ENCODE measurements around the gene ANKFN1.

ANKFN1 gene

GRCh38 chr17:56448371-56448770 is 295.1 kb downstream of the ANKFN1 start:
- no peak for ATAC-seq

- ATAC-seq = no peak
These were observed 295.9 kb downstream of the ANKFN1 start for GRCh38 chr17:56449176-56449575.

- no peak for ATAC-seq
These were observed 298.4 kb downstream of the ANKFN1 start for GRCh38 chr17:56451629-56452028.

- no peak for ATAC-seq
These were observed 299.2 kb downstream of the ANKFN1 start for GRCh38 chr17:56452461-56452860.

- ATAC-seq = no peak
These were observed 304.2 kb downstream of the ANKFN1 start for GRCh38 chr17:56457501-56457900.

- no peak for ATAC-seq
These were observed 312.6 kb downstream of the ANKFN1 start for GRCh38 chr17:56465886-56466285.

- ATAC-seq = no peak
These were observed 315.6 kb downstream of the ANKFN1 start for GRCh38 chr17:56468840-56469239.

- no peak for ATAC-seq
These were observed 318.4 kb downstream of the ANKFN1 start for GRCh38 chr17:56471696-56472095.

GRCh38 chr17:56475116-56475515 is 321.8 kb downstream of the ANKFN1 start:
- no peak for ATAC-seq

- ATAC-seq = no peak
These were observed 325.7 kb downstream of the ANKFN1 start for GRCh38 chr17:56478836-56479447.

- ATAC-seq = no peak
These were observed 327.2 kb downstream of the ANKFN1 start for GRCh38 chr17:56480501-56480900.

GRCh38 chr17:56481659-56482058 is 328.4 kb downstream of the ANKFN1 start:
- no peak for ATAC-seq

GRCh38 chr17:56482229-56482628 is 329.0 kb downstream of the ANKFN1 start:
- no peak for ATAC-seq

- no peak for ATAC-seq
These were observed 333.5 kb downstream of the ANKFN1 start for GRCh38 chr17:56486732-56487131.

- no peak for ATAC-seq
These were observed 335.5 kb downstream of the ANKFN1 start for GRCh38 chr17:56488800-56489199.

- no peak for ATAC-seq
These were observed 336.7 kb downstream of the ANKFN1 start for GRCh38 chr17:56489980-56490379.

- no peak for ATAC-seq
These were observed 342.3 kb downstream of the ANKFN1 start for GRCh38 chr17:56495556-56495955.

GRCh38 chr17:56497132-56497531 is 343.9 kb downstream of the ANKFN1 start:
- no peak for ATAC-seq

- ATAC-seq = no peak
These were observed 346.6 kb downstream of the ANKFN1 start for GRCh38 chr17:56499799-56500388.

GRCh38 chr17:56502120-56502654 is 348.9 kb downstream of the ANKFN1 start:
- ATAC-seq = no peak

GRCh38 chr17:56505154-56505756 is 352.0 kb downstream of the ANKFN1 start:
- ATAC-seq = no peak

GRCh38 chr17:56506349-56506748 is 353.1 kb downstream of the ANKFN1 start:
- ATAC-seq = no peak

- ATAC-seq = no peak
These were observed 357.5 kb downstream of the ANKFN1 start for GRCh38 chr17:56510554-56511342.

Measured in activated CD4-positive, CD25-positive, alpha-beta regulatory T cell treated with anti-CD3 and anti-CD28 coated beads, Interleukin-2, amount 50 U/mL, for 24 hours (primary cell).